H1 (cell line): ENCODE measurements around the gene ARHGEF25. TPM values are rescaled to one million over a fixed set of nuclear protein-coding genes. Genes with fewer than 3 reads are reported as not detected.

Source experiments
- ATF3 ChIP-seq: IDR thresholded peaks from 2 replicates; pipeline ENCODE4 v1.6.1; 2011; ENCODE audit warnings: low read depth, mild to moderate bottlenecking, low read length; ENCODE audit not compliant: insufficient read depth
- CBX8 ChIP-seq: fragments of 300-800, 300-1000 bp; sonication (generic); IDR thresholded peaks from 2 replicates; pipeline ENCODE4 v1.7.1; 2016; ENCODE audit warnings: low read depth, low read length, borderline replicate concordance
- CHD1 ChIP-seq: IDR thresholded peaks from 2 replicates; pipeline ENCODE4 v1.6.1; 2012; ENCODE audit warnings: low read depth, low read length, improper control_type of control experiment
- E2F6 ChIP-seq: IDR thresholded peaks from 2 replicates; pipeline ENCODE4 v1.6.1; 2012; ENCODE audit warnings: inconsistent platforms
- MAFK ChIP-seq: IDR thresholded peaks from 2 replicates; pipeline ENCODE4 v1.6.1; 2012; ENCODE audit warnings: low read depth, mild to moderate bottlenecking, improper control_type of control experiment, low read length
- NRF1 ChIP-seq: IDR thresholded peaks from 2 replicates; pipeline ENCODE4 v1.6.1; 2011; ENCODE audit warnings: mild to moderate bottlenecking, low read depth, low read length, improper control_type of control experiment
- RNF2 ChIP-seq: fragments of 200-900, 300-1000 bp; sonication (generic); IDR thresholded peaks from 2 replicates; pipeline ENCODE4 v1.7.1; 2016; ENCODE audit warnings: borderline replicate concordance, low read depth, mild to moderate bottlenecking, antibody characterized with exemption, low read length; ENCODE audit not compliant: poor library complexity, severe bottlenecking; ENCODE audit errors: missing control alignments
- SUZ12 ChIP-seq: fragments of 200-600 bp; sonication (generic); IDR thresholded peaks from 2 replicates; pipeline ENCODE4 v1.6.1; 2012; ENCODE audit warnings: mild to moderate bottlenecking, inconsistent platforms, low read length, moderate library complexity, mixed read lengths
- polyA plus RNA-seq, 7 experiments: library from polyadenylated mRNA; depleted of rRNA in 3 of 7; stranded (reverse) in 5 of 7; unstranded in 2 of 7; fragments of >200 nt in 5 of 7; fragments of 200-250 nt in 2 of 7; gene quantifications; 1 replicate in 5 of 7; 2 replicates in 1 of 7; 4 replicates in 1 of 7; pipeline versions ENCODE4 v1.2.1 to v1.2.3, GENCODE V29; 2011 to 2013; ENCODE audit warnings: missing spikeins in 2 of 7, mixed read lengths in 2 of 7
- total RNA-seq: library from RNA; stranded (reverse); fragmentation: NEBNext Ultra II Directional; extraction: Animal tissue kit (Norgen Biotek cat#: 25700); gene quantifications from 2 replicates; pipeline ENCODE4 v1.2.1, GENCODE V29; 2021

Gene ARHGEF25
- total and polyA plus RNA-seq, 2 of the 8 experiments (the other 6 are each of a cell fraction or from before 2014, with no cell fraction given) = 5.9 to 8.8 TPM

GRCh38 chr12:57575771-57576612, 35.2 kb upstream of the ARHGEF25 start (continued):
- TF ChIP-seq ATF3 (no peak), NRF1 (no peak), CBX8 (no peak), E2F6 (no peak), CHD1 (no peak), RNF2 (no peak), SUZ12 (no peak), MAFK (no peak)
